SU-DHL-6 (cell line): ENCODE results near the gene PLSCR5.

Source experiments
- CTCF ChIP-seq: fragments of 200-600 bp; sonication (generic); IDR thresholded peaks from one replicate; pipeline ENCODE4 v1.5.1; 2017; ENCODE audit warnings: antibody characterized with exemption, mild to moderate bottlenecking, low read length, moderate library complexity; ENCODE audit not compliant: insufficient read depth, poor library complexity, severe bottlenecking
- EZH2phosphoT487 ChIP-seq: fragments of 200-600 bp; sonication (generic), shearing (Covaris generic); conservative IDR thresholded peaks from 2 replicates; pipeline ENCODE4 v1.6.1; 2018; ENCODE audit warnings: mild to moderate bottlenecking, antibody characterized with exemption, low read length, moderate library complexity, mixed read lengths

- TF ChIP-seq CTCF = no peak
- TF ChIP-seq EZH2phosphoT487 = no peak
Measured at GRCh38 chr3:146540236-146540635, 64.9 kb downstream of the PLSCR5 start.
